ENCODE measurements around the gene TBC1D22A.

Gene TBC1D22A

GRCh38 chr22:47067911-47068625, 305.6 kb downstream of the TBC1D22A start:
- no peak for DNase-seq (ENCODE audit: low spot score)
- Histone ChIP-seq H3K27me3 (ENCODE audit: insufficient read depth, poor library complexity, severe bottlenecking) (no peaks in the 10 kb centered on the region), H3K9me3 (ENCODE audit: severe bottlenecking) (no peaks in the 10 kb centered on the region), H3K4me3 (ENCODE audit: severe bottlenecking) (no peak overlapping the region), H3K4me1 (ENCODE audit: insufficient read depth, poor library complexity, severe bottlenecking) (no peaks in the 10 kb centered on the region), H3K27ac (ENCODE audit: poor library complexity, severe bottlenecking) (no peak overlapping the region), H3K36me3 (ENCODE audit: low read depth) (no peaks in the 10 kb centered on the region)
- no peak for ATAC-seq (ENCODE audit: low read depth)
- TF ChIP-seq CTCF (IDR thresholded peaks at IDR 0.05; ENCODE audit: poor library complexity, severe bottlenecking), result no peak

- DNase-seq (ENCODE audit: low spot score) (no peak), ATAC-seq (ENCODE audit: low read depth) (no peak)
- H3K27ac ChIP-seq (ENCODE audit: poor library complexity, severe bottlenecking), result no peak overlapping the region
- no peaks in the 10 kb centered on the region for H3K27me3 ChIP-seq (ENCODE audit: insufficient read depth, poor library complexity, severe bottlenecking)
- H3K9me3 ChIP-seq (ENCODE audit: severe bottlenecking), result no peaks in the 10 kb centered on the region
- no peak for TF ChIP-seq CTCF (IDR thresholded peaks at IDR 0.05; ENCODE audit: poor library complexity, severe bottlenecking)
- no peaks in the 10 kb centered on the region for H3K4me1 ChIP-seq (ENCODE audit: insufficient read depth, poor library complexity, severe bottlenecking)
- H3K36me3 ChIP-seq (ENCODE audit: low read depth), result no peaks in the 10 kb centered on the region
- H3K4me3 ChIP-seq (ENCODE audit: severe bottlenecking), result no peak overlapping the region
Measured at GRCh38 chr22:47068626-47068996, 306.2 kb downstream of the TBC1D22A start.

- no peak for DNase-seq (ENCODE audit: low spot score)
- TF ChIP-seq CTCF (IDR thresholded peaks at IDR 0.05; ENCODE audit: poor library complexity, severe bottlenecking), result no peak
- Histone ChIP-seq H3K36me3 (ENCODE audit: low read depth) (no peaks in the 10 kb centered on the region), H3K4me1 (ENCODE audit: insufficient read depth, poor library complexity, severe bottlenecking) (no peaks in the 10 kb centered on the region), H3K4me3 (ENCODE audit: severe bottlenecking) (no peak overlapping the region), H3K9me3 (ENCODE audit: severe bottlenecking) (no peaks in the 10 kb centered on the region), H3K27ac (ENCODE audit: poor library complexity, severe bottlenecking) (no peak overlapping the region), H3K27me3 (ENCODE audit: insufficient read depth, poor library complexity, severe bottlenecking) (no peaks in the 10 kb centered on the region)
- ATAC-seq (ENCODE audit: low read depth), result no peak
Measured at GRCh38 chr22:47069270-47069669, 306.8 kb downstream of the TBC1D22A start.

- no peaks in the 10 kb centered on the region for H3K36me3 ChIP-seq (ENCODE audit: low read depth)
- ATAC-seq (ENCODE audit: low read depth), result no peak
Measured at GRCh38 chr22:47071078-47071806, 308.8 kb downstream of the TBC1D22A start.

More at GRCh38 chr22:47071078-47071806, 308.8 kb downstream of the TBC1D22A start:
- DNase-seq (ENCODE audit: low spot score), result no peak
- Histone ChIP-seq H3K9me3 (ENCODE audit: severe bottlenecking) (peaks cover 2% of the 10 kb centered on the region), H3K4me3 (ENCODE audit: severe bottlenecking) (no peak overlapping the region), H3K27me3 (ENCODE audit: insufficient read depth, poor library complexity, severe bottlenecking) (no peaks in the 10 kb centered on the region), H3K27ac (ENCODE audit: poor library complexity, severe bottlenecking) (no peak overlapping the region), H3K4me1 (ENCODE audit: insufficient read depth, poor library complexity, severe bottlenecking) (no peaks in the 10 kb centered on the region)
- no peak for TF ChIP-seq CTCF (IDR thresholded peaks at IDR 0.05; ENCODE audit: poor library complexity, severe bottlenecking)

Data from RWPE2 (cell line).